GM12875 (cell line): Measurements from ENCODE around the gene GRAP2.

ENCODE experiments used
- H3K4me3 ChIP-seq: one replicate; pipeline ENCODE4 v1.5.1; 2011; ENCODE audit warnings: low read depth, low read length, control low read depth
- CTCF ChIP-seq: IDR thresholded peaks from 2 replicates; pipeline ENCODE4 v1.5.1; 2011; ENCODE audit warnings: low read depth, mild to moderate bottlenecking, control low read depth, inconsistent platforms, low read length, moderate library complexity, borderline replicate concordance; ENCODE audit not compliant: insufficient read depth

The GRAP2 gene

DNA sequence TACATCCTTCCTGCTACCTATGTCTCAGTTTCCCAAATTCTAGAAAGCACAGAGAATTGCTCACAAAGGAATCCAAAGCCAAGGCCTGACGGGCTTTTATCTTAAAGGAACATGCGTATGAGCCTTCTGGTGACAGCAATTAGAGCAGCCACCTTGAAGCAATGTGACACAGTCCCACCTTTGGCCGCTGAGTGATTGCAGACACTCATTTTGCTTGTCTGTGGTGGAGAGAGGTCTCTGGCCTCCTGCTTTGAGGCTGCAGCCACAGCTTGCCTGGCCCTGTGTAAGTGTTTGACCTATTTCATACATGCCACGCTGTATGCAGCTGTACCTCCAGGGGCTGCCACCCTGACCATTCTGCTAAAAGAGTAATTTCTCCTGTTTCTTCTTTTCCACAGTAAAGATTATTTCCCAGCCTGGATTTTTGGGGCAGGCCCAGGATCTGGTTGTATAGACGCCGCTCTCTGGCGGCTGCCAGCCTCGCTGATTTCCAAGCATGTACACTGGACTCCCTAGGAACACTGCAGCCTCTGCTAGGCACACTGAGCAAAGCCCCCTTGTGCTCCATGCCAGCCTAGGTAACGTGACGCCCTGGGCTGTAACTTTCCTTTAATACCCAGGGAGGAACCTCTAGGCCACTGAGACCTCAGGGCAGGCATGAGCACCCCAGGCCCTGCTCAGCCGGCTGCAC lies 58.2 kb downstream of the GRAP2 start:
- no peak overlapping the region for H3K4me3 ChIP-seq
- TF ChIP-seq CTCF, result no peak

GRCh38 chr22:39959640-39960447 lies 59.0 kb downstream of the GRAP2 start, which contains the start of gene TMA7B:
TMA7B (plus strand) TSS chr22:39960397; CDS start chr22:39964375, 3,978 bp downstream.
- TF ChIP-seq CTCF, result 0 out of 2 replicates have a peak, but pooled peaks have one; percentile 2
- H3K4me3 ChIP-seq, result no peak within 1 kb of the TSS

- no peak for TF ChIP-seq CTCF
- no peak overlapping the region for H3K4me3 ChIP-seq
These were observed 60.2 kb downstream of the GRAP2 start for GRCh38 chr22:39960791-39961746.

GRCh38 chr22:39962071-39962470 lies 61.2 kb downstream of the GRAP2 start:
- TF ChIP-seq CTCF, result no peak
- no peak overlapping the region for H3K4me3 ChIP-seq

GRCh38 chr22:39965748-39966147 lies 64.9 kb downstream of the GRAP2 start:
- TF ChIP-seq CTCF, result no peak

DNA sequence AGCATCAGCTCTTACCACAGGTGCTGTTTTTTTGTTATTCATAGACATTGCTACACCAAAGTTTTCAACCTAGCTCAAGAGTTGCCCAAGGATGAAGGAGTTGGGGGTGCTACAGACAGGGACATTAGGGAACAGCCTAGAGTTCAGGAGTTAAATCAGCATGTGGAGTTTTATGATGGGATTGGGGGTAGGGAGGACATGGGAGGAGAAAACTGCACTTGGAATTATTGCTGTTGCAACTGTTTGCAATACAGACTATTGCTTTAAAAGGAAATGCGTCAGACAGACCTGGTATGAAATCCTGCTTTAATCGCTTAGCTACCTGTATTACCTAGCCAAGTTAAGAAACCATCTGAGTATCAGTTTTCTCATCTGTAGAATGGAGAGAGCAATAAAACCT lies 65.6 kb downstream of the GRAP2 start:
- no peak for TF ChIP-seq CTCF

More at GRCh38 chr22:39965748-39966147, 64.9 kb downstream of the GRAP2 start:
- H3K4me3 ChIP-seq, result no peak overlapping the region

More for the DNA sequence above, 65.6 kb downstream of the GRAP2 start:
- no peak overlapping the region for H3K4me3 ChIP-seq
